ENCODE results near the gene DPEP3.
"Not testable (repeated sequence)": the region's sequence is repeated elsewhere in the genome, so short reads cannot be mapped to it uniquely, and the experiment has no call there.

The DPEP3 gene, protein sequence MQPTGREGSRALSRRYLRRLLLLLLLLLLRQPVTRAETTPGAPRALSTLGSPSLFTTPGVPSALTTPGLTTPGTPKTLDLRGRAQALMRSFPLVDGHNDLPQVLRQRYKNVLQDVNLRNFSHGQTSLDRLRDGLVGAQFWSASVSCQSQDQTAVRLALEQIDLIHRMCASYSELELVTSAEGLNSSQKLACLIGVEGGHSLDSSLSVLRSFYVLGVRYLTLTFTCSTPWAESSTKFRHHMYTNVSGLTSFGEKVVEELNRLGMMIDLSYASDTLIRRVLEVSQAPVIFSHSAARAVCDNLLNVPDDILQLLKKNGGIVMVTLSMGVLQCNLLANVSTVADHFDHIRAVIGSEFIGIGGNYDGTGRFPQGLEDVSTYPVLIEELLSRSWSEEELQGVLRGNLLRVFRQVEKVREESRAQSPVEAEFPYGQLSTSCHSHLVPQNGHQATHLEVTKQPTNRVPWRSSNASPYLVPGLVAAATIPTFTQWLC

DNA sequence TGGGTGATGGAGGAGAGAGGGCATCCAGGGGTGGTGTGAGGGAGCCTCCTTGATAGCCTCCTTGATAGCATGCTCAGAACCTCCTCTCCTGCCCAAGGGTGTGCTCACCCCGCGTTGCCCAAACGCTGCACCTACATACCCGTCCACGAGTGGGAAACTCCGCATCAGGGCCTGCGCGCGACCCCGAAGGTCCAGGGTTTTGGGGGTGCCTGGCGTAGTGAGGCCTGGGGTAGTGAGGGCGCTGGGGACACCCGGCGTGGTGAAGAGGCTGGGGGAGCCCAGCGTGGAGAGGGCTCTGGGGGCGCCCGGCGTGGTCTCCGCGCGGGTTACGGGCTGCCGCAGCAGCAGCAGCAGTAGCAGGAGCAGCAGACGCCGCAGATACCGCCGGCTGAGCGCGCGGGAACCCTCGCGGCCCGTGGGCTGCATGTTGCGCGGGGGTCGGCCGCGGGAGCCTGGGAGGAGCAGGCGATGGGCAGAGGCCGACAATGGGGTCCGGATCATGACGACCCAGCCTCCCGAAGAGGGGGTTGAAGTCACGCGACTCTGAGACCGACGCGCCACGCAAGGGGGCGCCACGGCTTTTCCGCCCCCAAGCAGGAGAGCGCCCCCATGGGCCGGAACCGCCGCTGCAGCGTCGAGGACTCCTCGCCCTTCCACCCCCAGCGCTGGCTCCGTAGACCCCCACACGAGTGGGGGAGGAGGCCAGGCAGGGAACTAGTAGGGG lies at the start of gene DPEP3:
TSS of gene DPEP3 (minus strand) at position 545 of the 724 bp plus-strand sequence. CDS start at position 426, 119 bp downstream.
- DNase-seq (ENCODE audit: low spot score) = no peak

- DNase-seq (ENCODE audit: low spot score) = no peak
These were observed 48.7 kb upstream of the DPEP3 start for GRCh38 chr16:68028996-68029395.

GRCh38 chr16:68022728-68023537 lies 42.6 kb upstream of the DPEP3 start, which contains the start of the genes DDX28 and DUS2:
Gene DDX28, minus strand, starts transcription at chr16:68023232. Its CDS starts 30 bp downstream, at chr16:68023202.
Gene DUS2, plus strand, starts transcription at chr16:68023284. Its CDS starts 14,740 bp downstream, at chr16:68038024.
- DNase-seq (ENCODE audit: low spot score) = peak; percentile 93

DNA sequence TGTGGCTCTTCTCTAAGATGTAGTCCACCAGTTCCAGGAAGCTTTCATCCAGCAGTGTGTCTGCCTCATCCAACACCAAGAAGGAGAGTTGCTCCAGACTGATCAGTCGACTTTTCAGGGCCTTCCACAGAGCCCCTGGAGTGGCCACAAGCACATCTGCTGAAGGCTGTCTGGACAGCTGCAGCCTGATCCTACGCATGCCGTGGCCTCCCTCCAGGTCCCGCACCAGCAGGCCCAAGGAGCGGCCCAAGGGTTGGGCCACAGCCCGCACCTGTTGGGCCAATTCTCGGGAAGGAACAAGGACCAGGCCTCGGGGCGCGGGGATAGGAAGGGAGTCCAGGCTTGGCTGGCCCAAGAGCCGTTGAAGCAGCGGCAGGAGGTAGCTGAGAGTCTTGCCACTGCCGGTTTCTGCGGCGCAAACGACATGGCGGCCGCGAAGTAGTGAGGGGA lies 42.0 kb upstream of the DPEP3 start:
- no peak for DNase-seq (ENCODE audit: low spot score)

GRCh38 chr16:68021490-68021889 lies 41.2 kb upstream of the DPEP3 start:
- no peak for DNase-seq (ENCODE audit: low spot score)

- no peak for DNase-seq (ENCODE audit: low spot score)
These were observed 38.9 kb upstream of the DPEP3 start for GRCh38 chr16:68019167-68019680.

- DNase-seq (ENCODE audit: low spot score) = no peak
These were observed 35.4 kb upstream of the DPEP3 start, which contains the start of gene DPEP2NB for GRCh38 chr16:68015681-68016080. Gene DPEP2NB, minus strand, starts transcription at chr16:68015911. Its CDS starts 141 bp downstream, at chr16:68015770.

DNA sequence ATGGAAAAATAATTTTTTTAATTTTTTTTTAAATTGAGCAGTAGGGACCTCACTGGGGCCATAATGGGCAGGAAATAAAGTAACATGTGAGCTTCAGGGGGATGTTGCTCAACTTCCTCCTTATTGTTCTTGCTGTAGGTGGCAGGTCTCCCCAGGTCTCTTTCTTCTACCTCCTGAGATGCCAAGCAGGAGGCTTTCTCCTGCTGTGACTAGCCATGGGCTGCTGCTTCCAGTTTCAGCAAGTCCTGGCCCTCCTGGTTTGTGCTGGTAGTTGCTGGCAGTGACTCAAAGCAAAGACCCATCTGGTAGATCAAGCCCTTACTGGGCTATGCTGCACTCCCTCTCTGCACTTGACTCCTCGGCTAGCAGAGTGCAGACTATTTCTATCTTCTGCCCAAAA lies 33.1 kb upstream of the DPEP3 start:
- no peak for DNase-seq (ENCODE audit: low spot score)

GRCh38 chr16:68009872-68010271 lies 29.6 kb upstream of the DPEP3 start:
- DNase-seq (ENCODE audit: low spot score) = not testable (repeated sequence)

GRCh38 chr16:68009157-68009735 lies 28.9 kb upstream of the DPEP3 start:
- no peak for DNase-seq (ENCODE audit: low spot score)

- DNase-seq (ENCODE audit: low spot score) = no peak
These were observed 25.5 kb upstream of the DPEP3 start for GRCh38 chr16:68005786-68006286.

DNA sequence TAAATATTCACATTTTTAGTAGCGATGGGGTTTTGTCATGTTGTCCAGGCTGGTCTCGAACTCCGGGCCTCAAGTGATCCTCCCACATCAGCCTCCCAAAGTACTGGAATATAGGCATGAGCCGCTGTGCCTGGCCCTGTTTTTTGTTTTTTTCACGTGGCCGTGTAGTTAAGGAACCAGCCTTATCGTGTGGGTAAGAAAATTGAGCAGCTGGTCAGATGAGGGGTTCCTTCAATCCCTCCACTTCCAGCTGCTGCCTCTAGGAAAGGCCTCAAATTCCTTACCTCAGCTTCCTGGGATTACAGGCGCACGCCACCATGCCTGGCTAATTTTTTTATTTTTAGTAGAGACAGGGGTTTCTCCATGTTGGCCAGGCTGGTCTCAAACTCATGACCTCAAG lies 24.9 kb upstream of the DPEP3 start:
- no peak for DNase-seq (ENCODE audit: low spot score)

- DNase-seq (ENCODE audit: low spot score) = no peak
These were observed 22.7 kb upstream of the DPEP3 start for GRCh38 chr16:68003031-68003430.

DNA sequence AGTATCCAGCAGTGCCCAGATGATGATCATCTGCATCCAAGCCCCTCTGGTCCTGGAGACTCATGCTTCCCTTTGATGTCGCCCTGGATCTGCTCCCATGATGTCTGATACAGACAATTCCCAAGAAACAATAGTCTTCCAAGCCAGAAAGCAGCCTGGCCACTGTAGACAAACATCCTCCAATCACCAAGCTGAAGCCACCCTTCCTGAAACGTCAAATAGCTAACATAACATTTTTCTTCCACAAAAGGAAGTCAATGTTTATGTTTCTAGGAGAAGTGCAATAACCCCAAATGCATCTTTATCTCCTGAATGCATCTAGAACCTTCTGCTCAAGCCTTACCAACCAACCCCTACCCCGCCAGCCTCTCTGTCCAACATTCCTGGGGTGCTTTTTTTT lies 20.2 kb upstream of the DPEP3 start:
- no peak for DNase-seq (ENCODE audit: low spot score)

- DNase-seq (ENCODE audit: low spot score) = no peak
These were observed 19.7 kb upstream of the DPEP3 start for GRCh38 chr16:67999985-68000384.

DNA sequence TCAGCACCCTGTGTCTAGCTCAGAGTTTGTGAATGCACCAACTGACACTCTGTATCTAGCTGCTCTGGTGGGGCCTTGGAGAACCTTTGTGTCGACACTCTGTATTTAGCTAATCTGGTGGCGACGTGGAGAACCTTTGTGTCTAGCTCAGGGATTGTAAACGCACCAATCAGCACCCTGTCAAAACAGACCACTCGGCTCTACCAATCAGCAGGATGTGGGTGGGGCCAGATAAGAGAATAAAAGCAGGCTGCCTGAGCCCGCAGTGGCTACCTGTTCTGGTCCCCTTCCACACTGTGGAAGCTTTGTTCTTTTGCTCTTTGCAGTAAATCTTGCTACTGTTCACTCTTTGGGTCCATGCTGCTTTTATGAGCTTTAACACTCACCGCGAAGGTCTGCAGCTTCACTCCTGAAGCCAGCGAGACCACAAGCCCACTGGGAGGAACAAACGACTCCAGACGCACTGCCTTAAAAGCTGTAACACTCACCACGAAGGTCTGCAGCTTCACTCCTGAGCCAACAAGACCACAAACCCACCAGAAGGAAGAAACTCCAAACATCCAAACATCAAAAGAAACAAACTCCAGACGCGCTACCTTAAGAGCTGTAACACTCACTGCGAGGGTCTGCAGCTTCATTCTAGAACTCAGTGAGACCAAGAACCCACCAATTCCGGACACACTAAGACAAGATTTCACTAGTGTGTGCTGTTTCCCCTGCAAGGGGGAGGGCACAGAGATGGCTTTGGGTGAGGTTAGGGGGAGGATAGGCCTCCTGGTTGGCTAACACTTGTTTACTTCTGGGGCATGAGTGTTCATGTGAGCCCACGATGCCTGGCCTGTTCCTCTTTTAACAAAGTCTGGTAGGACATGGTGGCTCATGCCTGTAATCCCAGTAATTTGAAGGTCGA lies 18.7 kb upstream of the DPEP3 start, which contains the start of gene DPEP2:
TSS of gene DPEP2 (minus strand) at position 706 of the 910 bp plus-strand sequence. CDS start 6,272 bp downstream, outside the sequence.
- not testable (repeated sequence) for DNase-seq (ENCODE audit: low spot score)

GRCh38 chr16:67998231-67998778 lies 18.0 kb upstream of the DPEP3 start:
- not testable (repeated sequence) for DNase-seq (ENCODE audit: low spot score)

GRCh38 chr16:67996666-67997065 lies 16.4 kb upstream of the DPEP3 start:
- DNase-seq (ENCODE audit: low spot score) = no peak

GRCh38 chr16:67995423-67995822 lies 15.1 kb upstream of the DPEP3 start:
- no peak for DNase-seq (ENCODE audit: low spot score)

All from activated CD4-positive, alpha-beta T cell treated with anti-CD3 and anti-CD28 coated beads, Interleukin-2, Interleukin-4, amounts not matched to agents 100 ng/mL and 50 ng/mL, durations not matched to agents 16 hours and 8 hours (primary cell).